Natural killer cell (primary cell): ENCODE results near the gene GPSM1. TPM values are rescaled to one million over a fixed set of nuclear protein-coding genes. Genes with fewer than 3 reads are reported as not detected.

Experiments
- ATAC-seq, 3 donors: fragments of 150-1000 bp in 2 of 3; fragments of 200-7000 bp in 1 of 3; cut with Tn5 transposase; 1 replicate in 1 of 3; 2 replicates in 2 of 3; pipeline ENCODE4 v1.10.0; 2021; ENCODE audit warnings: mild to moderate bottlenecking in 2 of 3, moderate library complexity in 2 of 3
- DNase-seq, 2 donors: peaks; one replicate each; pipeline versions ENCODE4 v3.0.0 to v3.0.0-alpha.2; 2013 to 2021; ENCODE audit warnings: mixed read lengths in 1 of 2
- H3K27ac ChIP-seq: one replicate; pipeline ENCODE4 v1.5.1; 2013; ENCODE audit warnings: mild to moderate bottlenecking, low read length
- H3K27me3 ChIP-seq: one replicate; pipeline ENCODE4 v1.6.1; 2013; ENCODE audit warnings: low read length; ENCODE audit not compliant: control insufficient read depth, insufficient read depth
- H3K36me3 ChIP-seq: one replicate; pipeline ENCODE4 v1.6.1; 2013; ENCODE audit warnings: low read length; ENCODE audit not compliant: control insufficient read depth, insufficient read depth
- H3K4me1 ChIP-seq: one replicate; pipeline ENCODE4 v1.6.1; 2013; ENCODE audit warnings: low read length; ENCODE audit not compliant: control insufficient read depth, insufficient read depth
- H3K4me3 ChIP-seq: one replicate; pipeline ENCODE4 v1.5.1; 2013; ENCODE audit warnings: low read length
- H3K9me3 ChIP-seq: one replicate; pipeline ENCODE4 v1.6.1; 2013; ENCODE audit warnings: low read length; ENCODE audit not compliant: control insufficient read depth, insufficient read depth
- H3K27ac Mint-ChIP-seq, 2 donors: one replicate each; pipeline ENCODE4 v1.8.0; 2022; ENCODE audit warnings: mild to moderate bottlenecking in 2 of 2, mixed read lengths in 2 of 2, moderate library complexity in 1 of 2
- H3K27me3 Mint-ChIP-seq, 2 donors: one replicate each; pipeline ENCODE4 v1.8.0; 2022; ENCODE audit warnings: low read depth in 2 of 2, mixed read lengths in 2 of 2
- H3K36me3 Mint-ChIP-seq: one replicate; pipeline ENCODE4 v1.8.0; 2022; ENCODE audit warnings: mixed read lengths
- H3K4me1 Mint-ChIP-seq, 2 donors: one replicate each; pipeline ENCODE4 v1.8.0; 2022; ENCODE audit warnings: mixed read lengths in 2 of 2
- H3K4me3 Mint-ChIP-seq: one replicate; pipeline ENCODE4 v1.8.0; 2022; ENCODE audit warnings: mild to moderate bottlenecking, moderate library complexity, mixed read lengths
- H3K9me3 Mint-ChIP-seq, 2 donors: one replicate each; pipeline ENCODE4 v1.8.0; 2022; ENCODE audit warnings: mixed read lengths in 2 of 2
- WGBS: methylation state at CpG from one replicate; pipeline ENCODE4 v1.1.7; 2013; ENCODE audit warnings: missing lambda C conversion rate; ENCODE audit not compliant: insufficient coverage; 5-methylcytosine and 5-hydroxymethylcytosine counted together
- intact Hi-C: fragments of 100-400 bp; cut with micrococcal nuclease; formaldehyde crosslinking; loops from one replicate; pipeline ENCODE4 v1.14.2; 2022
- total RNA-seq, 4 donors: library from RNA; stranded (reverse); fragments of 120-200 nt in 1 of 4; gene quantifications; one replicate each; pipeline versions ENCODE4 v1.2.3 to v1.2.4, GENCODE V29; 2013 to 2022
- TF ChIP-seq, protein P1 (sequence below): fragments of 200-600 bp; IDR thresholded peaks from one replicate; pipeline ENCODE4 v1.8.0; 2022; ENCODE audit warnings: antibody characterized with exemption

GPSM1 gene
- total RNA-seq, 3 donors from 2014 or later (not counting 1 experiment from before 2014, with no cell fraction given) = 2.6 to 4.2 (median 3.4) TPM

DNA sequence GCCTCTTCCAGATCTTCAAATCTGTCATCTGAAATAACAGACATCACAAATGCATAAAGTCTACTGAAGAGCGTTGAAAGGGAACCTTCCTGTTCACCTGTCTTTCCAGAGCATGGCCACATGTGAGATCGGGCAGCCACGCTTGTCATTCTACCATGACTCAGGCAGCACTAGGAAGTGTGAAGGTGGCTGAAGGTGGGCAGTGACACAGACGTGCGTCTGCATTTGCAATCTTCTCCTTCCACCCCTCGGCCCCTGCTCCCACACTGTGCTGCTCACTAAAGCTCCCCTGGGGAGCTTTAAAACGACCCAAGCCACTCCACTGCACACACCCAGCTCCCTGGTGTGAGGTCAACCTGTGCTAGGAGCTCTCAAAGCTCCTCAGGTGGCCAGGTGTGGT is 80.6 kb downstream of the GPSM1 start:
- 84% methylated on average over 7 of the region's 7 CpGs for WGBS
- Histone ChIP-seq H3K4me3 (no peak overlapping the region), H3K4me1 (peaks cover 61% of the 10 kb centered on the region), H3K36me3 (peaks cover 20% of the 10 kb centered on the region), H3K27me3 (no peaks in the 10 kb centered on the region), H3K9me3 (no peaks in the 10 kb centered on the region), H3K27ac (no peak overlapping the region)
- Mint-ChIP-seq H3K27me3 (no peaks in the 10 kb centered on the region), H3K4me3 (peak overlapping the region; percentile 42), H3K36me3 (no peaks in the 10 kb centered on the region), H3K4me1 (peaks cover 31 to 42% of the 10 kb centered on the region in 2 donors), H3K9me3 (no peaks in the 10 kb centered on the region), H3K27ac (no peak overlapping the region)
- TF ChIP-seq, protein P1, sequence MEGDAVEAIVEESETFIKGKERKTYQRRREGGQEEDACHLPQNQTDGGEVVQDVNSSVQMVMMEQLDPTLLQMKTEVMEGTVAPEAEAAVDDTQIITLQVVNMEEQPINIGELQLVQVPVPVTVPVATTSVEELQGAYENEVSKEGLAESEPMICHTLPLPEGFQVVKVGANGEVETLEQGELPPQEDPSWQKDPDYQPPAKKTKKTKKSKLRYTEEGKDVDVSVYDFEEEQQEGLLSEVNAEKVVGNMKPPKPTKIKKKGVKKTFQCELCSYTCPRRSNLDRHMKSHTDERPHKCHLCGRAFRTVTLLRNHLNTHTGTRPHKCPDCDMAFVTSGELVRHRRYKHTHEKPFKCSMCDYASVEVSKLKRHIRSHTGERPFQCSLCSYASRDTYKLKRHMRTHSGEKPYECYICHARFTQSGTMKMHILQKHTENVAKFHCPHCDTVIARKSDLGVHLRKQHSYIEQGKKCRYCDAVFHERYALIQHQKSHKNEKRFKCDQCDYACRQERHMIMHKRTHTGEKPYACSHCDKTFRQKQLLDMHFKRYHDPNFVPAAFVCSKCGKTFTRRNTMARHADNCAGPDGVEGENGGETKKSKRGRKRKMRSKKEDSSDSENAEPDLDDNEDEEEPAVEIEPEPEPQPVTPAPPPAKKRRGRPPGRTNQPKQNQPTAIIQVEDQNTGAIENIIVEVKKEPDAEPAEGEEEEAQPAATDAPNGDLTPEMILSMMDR = no peak
- ATAC-seq = no peak
- no peak for DNase-seq
- intact Hi-C loops = loop anchor here (10.0 kb wide), 1 partner anchor 93 kb away; no protein-coding TSS in a partner anchor

Other genes starting within 250 kb of the GPSM1 start
- gene NACC2, start 232.2 kb upstream of the GPSM1 start, total RNA-seq = 10 to 100 TPM; 14.5 to 21.6 (median 21.2) TPM
- 10 to 100 TPM; 19.5 to 34.3 (median 33.6) TPM for gene TMEM250, start 208.7 kb upstream of the GPSM1 start, total RNA-seq
- under 1 TPM in 1 of 3 donors, not detected in 2; 0.38 TPM for gene LHX3, start 122.4 kb upstream of the GPSM1 start, total RNA-seq
- 10 to 100 TPM; 10.8 to 16.7 (median 16.6) TPM for gene QSOX2, start 81.7 kb upstream of the GPSM1 start, total RNA-seq
- under 1 TPM in 1 of 3 donors, not detected in 2; 0.18 TPM for gene CCDC187, start 23.4 kb upstream of the GPSM1 start, total RNA-seq
- 10 to 100 TPM; 24.6 to 34.8 (median 28.9) TPM for gene DNLZ, start 36.2 kb downstream of the GPSM1 start, total RNA-seq
- 1 to 10 TPM; 1.6 to 4.2 (median 4.0) TPM for gene CARD9, start 46.1 kb downstream of the GPSM1 start, total RNA-seq
- gene SNAPC4, start 72.6 kb downstream of the GPSM1 start, total RNA-seq = 10 to 100 TPM in 1 of 3 donors, 1 to 10 TPM in 2; 9.0 to 11.3 (median 9.4) TPM
- gene ENTR1, start 83.1 kb downstream of the GPSM1 start, total RNA-seq = 10 to 100 TPM; 38.7 to 62.3 (median 41.6) TPM
- 10 to 100 TPM; 78.3 to 84.8 (median 79.3) TPM for gene PMPCA, start 83.1 kb downstream of the GPSM1 start, total RNA-seq
- gene INPP5E, start 112.3 kb downstream of the GPSM1 start, total RNA-seq = 10 to 100 TPM; 12.1 to 15.7 (median 14.4) TPM
- gene SEC16A, start 155.5 kb downstream of the GPSM1 start, total RNA-seq = 10 to 100 TPM; 84.3 to 89.0 (median 87.1) TPM
- gene NOTCH1, start 218.5 kb downstream of the GPSM1 start, total RNA-seq = 100 to 1,000 TPM; 126 to 228 (median 192) TPM